ENCODE measurements around the gene RANBP17.

DNA sequence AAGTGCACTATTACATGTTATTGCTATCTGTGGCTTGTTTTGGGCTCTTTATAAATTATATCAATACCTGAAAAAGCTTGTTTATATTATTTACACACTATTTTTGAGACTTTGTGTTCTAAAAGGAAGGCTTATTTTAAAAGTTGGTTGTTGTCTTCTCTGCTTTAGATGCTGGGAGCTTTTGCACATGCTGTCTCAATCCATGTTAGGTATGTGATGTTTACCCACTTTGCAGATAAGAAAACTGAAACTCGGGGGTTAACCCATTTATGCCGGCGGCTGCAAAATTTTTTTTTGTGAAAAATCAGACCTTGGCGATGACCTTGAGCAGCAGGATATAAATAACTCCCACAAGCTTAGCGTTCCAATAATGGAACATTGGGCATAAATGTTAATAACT lies 212.9 kb downstream of the RANBP17 start:
- TF ChIP-seq, protein P1, sequence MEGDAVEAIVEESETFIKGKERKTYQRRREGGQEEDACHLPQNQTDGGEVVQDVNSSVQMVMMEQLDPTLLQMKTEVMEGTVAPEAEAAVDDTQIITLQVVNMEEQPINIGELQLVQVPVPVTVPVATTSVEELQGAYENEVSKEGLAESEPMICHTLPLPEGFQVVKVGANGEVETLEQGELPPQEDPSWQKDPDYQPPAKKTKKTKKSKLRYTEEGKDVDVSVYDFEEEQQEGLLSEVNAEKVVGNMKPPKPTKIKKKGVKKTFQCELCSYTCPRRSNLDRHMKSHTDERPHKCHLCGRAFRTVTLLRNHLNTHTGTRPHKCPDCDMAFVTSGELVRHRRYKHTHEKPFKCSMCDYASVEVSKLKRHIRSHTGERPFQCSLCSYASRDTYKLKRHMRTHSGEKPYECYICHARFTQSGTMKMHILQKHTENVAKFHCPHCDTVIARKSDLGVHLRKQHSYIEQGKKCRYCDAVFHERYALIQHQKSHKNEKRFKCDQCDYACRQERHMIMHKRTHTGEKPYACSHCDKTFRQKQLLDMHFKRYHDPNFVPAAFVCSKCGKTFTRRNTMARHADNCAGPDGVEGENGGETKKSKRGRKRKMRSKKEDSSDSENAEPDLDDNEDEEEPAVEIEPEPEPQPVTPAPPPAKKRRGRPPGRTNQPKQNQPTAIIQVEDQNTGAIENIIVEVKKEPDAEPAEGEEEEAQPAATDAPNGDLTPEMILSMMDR (conservative IDR thresholded peaks at IDR 0.05; ENCODE audit: low read depth, low read length), result no peak
- TF ChIP-seq EZH2 (IDR thresholded peaks at IDR 0.05; ENCODE audit: low read length, unreplicated experiment) (no peak), EZH2phosphoT487 (IDR thresholded peaks at IDR 0.05; ENCODE audit: borderline replicate concordance, low read length) (no peak)
